ENCODE measurements around the gene SLCO2B1.

DNA sequence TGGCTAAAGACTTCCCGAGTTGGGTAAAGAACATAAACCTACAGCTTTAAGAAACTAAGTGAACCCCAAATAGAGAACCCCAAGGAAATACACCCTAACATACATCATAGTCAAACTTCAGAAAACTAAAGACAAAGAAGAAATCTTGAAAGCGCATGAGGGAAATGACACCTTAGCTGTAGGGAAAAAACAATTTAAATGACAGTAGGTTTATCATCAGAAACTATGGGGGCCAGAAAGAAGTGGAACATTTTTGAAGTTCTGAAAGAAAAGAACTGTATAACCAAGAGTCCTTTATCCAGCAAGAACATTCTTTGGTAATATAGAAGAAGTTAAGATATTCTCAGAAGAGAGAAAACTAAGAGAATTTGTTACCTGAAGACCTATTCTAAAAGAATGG, 38.7 kb upstream of the SLCO2B1 start:
- TF ChIP-seq POLR2A (IDR thresholded peaks at IDR 0.05) (no peak), CTCF (IDR thresholded peaks at IDR 0.05) (no peak), POLR2AphosphoS5 (IDR thresholded peaks at IDR 0.05) (no peak), EP300 (IDR thresholded peaks at IDR 0.05) (no peak)
